HepG2 (cell line): ENCODE data around the gene CDO1. TPM values are rescaled to one million over a fixed set of nuclear protein-coding genes. Genes with fewer than 3 reads are reported as not detected.
A peak's percentile ranks its signal among the peaks of the same experiment; 100 is the strongest.

Experiments used
- HCFC1 ChIP-seq: fragments of 150-350 bp; IDR thresholded peaks from 2 replicates; pipeline ENCODE4 v1.6.1; 2014; ENCODE audit warnings: low read depth, low read length
- HNRNPUL1 ChIP-seq: fragments of 200-400 bp; formaldehyde crosslinking; IDR thresholded peaks from 2 replicates; pipeline ENCODE4 v1.6.1; 2017; ENCODE audit warnings: low read depth, mild to moderate bottlenecking, low read length, moderate library complexity
- NKX3-1 ChIP-seq: sonication (generic); formaldehyde crosslinking; IDR thresholded peaks from 2 replicates; pipeline ENCODE4 v1.5.0; 2020; ENCODE audit warnings: missing genetic modification reagents
- PAWR ChIP-seq: sonication (generic); formaldehyde crosslinking; IDR thresholded peaks from 2 replicates; pipeline ENCODE4 v1.4.0; 2020; ENCODE audit warnings: missing genetic modification reagents, mild to moderate bottlenecking, borderline replicate concordance
- POGK ChIP-seq: sonication (generic); formaldehyde crosslinking; conservative IDR thresholded peaks from 2 replicates; pipeline ENCODE4 v1.8.0; 2022; ENCODE audit warnings: mild to moderate bottlenecking, moderate library complexity, missing genetic modification reagents
- PRMT3 ChIP-seq: sonication (generic); formaldehyde crosslinking; IDR thresholded peaks from 2 replicates; pipeline ENCODE4 v1.8.1; 2022; ENCODE audit warnings: low read depth, mild to moderate bottlenecking, moderate library complexity, missing genetic modification reagents, borderline replicate concordance
- REPIN1 ChIP-seq: sonication (generic); formaldehyde crosslinking; IDR thresholded peaks from 2 replicates; pipeline ENCODE4 v1.8.0; 2022; ENCODE audit warnings: missing genetic modification reagents, low read depth, mild to moderate bottlenecking, borderline replicate concordance
- RFXANK ChIP-seq: IDR thresholded peaks from 2 replicates; pipeline ENCODE4 v1.6.1; 2016
- SMAD3 ChIP-seq: sonication (generic); formaldehyde crosslinking; IDR thresholded peaks from 2 replicates; pipeline ENCODE4 v1.4.0; 2020; ENCODE audit warnings: missing genetic modification reagents
- THAP8 ChIP-seq: sonication (generic); formaldehyde crosslinking; IDR thresholded peaks from 2 replicates; pipeline ENCODE4 v1.5.1; 2020; ENCODE audit warnings: missing genetic modification reagents, mild to moderate bottlenecking, borderline replicate concordance
- ZBTB40 ChIP-seq, 2 experiments: fragments of 450-650 bp in 1 of 2; sonication (generic) in 1 of 2; formaldehyde crosslinking in 1 of 2; IDR thresholded peaks; 2 replicates each; pipeline versions ENCODE4 v1.6.1 to v1.8.0; 2016 to 2022; ENCODE audit warnings: antibody characterized with exemption in 1 of 2, mild to moderate bottlenecking in 1 of 2, missing genetic modification reagents in 1 of 2
- ZNF264 ChIP-seq: sonication (generic); formaldehyde crosslinking; IDR thresholded peaks from 2 replicates; pipeline ENCODE4 v1.4.0; 2020; ENCODE audit warnings: missing genetic modification reagents
- ZNF281 ChIP-seq: sonication (generic); formaldehyde crosslinking; IDR thresholded peaks from 2 replicates; pipeline ENCODE4 v1.4.0; 2020; ENCODE audit warnings: missing genetic modification reagents, borderline replicate concordance
- ZNF556 ChIP-seq: sonication (generic); formaldehyde crosslinking; IDR thresholded peaks from 2 replicates; pipeline ENCODE4 v1.4.0; 2020; ENCODE audit warnings: mild to moderate bottlenecking, missing genetic modification reagents, borderline replicate concordance
- polyA plus RNA-seq, 8 experiments: library from polyadenylated mRNA; depleted of rRNA in 3 of 8; stranded (reverse) in 7 of 8; unstranded in 1 of 8; fragments of >200 nt; fragmentation: Illumina TruSeq in 4 of 8; extraction: Trizol in 4 of 8; gene quantifications; 2 replicates each; pipeline versions ENCODE4 v1.2.1 to v1.2.3, GENCODE V29; 2011 to 2016; ENCODE audit warnings: low read depth in 4 of 8, missing spikeins in 1 of 8, mixed read lengths in 1 of 8; ENCODE audit not compliant: insufficient read depth in 1 of 8
- total RNA-seq, 5 experiments: library from RNA; depleted of rRNA; stranded (reverse); fragments of >200 nt; fragmentation: Illumina TruSeq; extraction: Trizol; gene quantifications; 2 replicates each; pipeline ENCODE4 v1.2.3, GENCODE V29; 2016; ENCODE audit warnings: low read depth in 1 of 5

The CDO1 gene
- total and polyA plus RNA-seq, 2 of the 13 experiments (the other 11 are each of a cell fraction or from before 2014, with no cell fraction given): 3.2 to 4.4 TPM

GRCh38 chr5:115812372-115812771, 4.1 kb downstream of the CDO1 start (continued):
- TF ChIP-seq ZBTB40 (IDR thresholded peaks at IDR 0.05): peak; percentile 87
- peak; percentile 91; the same call in 1 of the 2 replicates for TF ChIP-seq ZBTB40 (CRISPR knock-in tag; IDR thresholded peaks at IDR 0.05)
- no peak for TF ChIP-seq REPIN1 (CRISPR knock-in tag)
- TF ChIP-seq RFXANK (CRISPR knock-in tag): no peak
- TF ChIP-seq PAWR (CRISPR knock-in tag): no peak
- no peak for TF ChIP-seq POGK (CRISPR knock-in tag)
- TF ChIP-seq ZNF264 (CRISPR knock-in tag): no peak
- TF ChIP-seq PRMT3: no peak
- TF ChIP-seq THAP8 (CRISPR knock-in tag): no peak
- TF ChIP-seq HNRNPUL1: no peak
- TF ChIP-seq NKX3-1 (CRISPR knock-in tag): no peak
- no peak for TF ChIP-seq ZNF281 (CRISPR knock-in tag)
- no peak for TF ChIP-seq ZNF556 (CRISPR knock-in tag)
- TF ChIP-seq SMAD3: no peak
- no peak for TF ChIP-seq HCFC1
